ENCODE measurements around the gene DEDD.

Gene DEDD

GRCh38 chr1:161089938-161090337 lies 42.5 kb downstream of the DEDD start:
- TF ChIP-seq, protein P1, sequence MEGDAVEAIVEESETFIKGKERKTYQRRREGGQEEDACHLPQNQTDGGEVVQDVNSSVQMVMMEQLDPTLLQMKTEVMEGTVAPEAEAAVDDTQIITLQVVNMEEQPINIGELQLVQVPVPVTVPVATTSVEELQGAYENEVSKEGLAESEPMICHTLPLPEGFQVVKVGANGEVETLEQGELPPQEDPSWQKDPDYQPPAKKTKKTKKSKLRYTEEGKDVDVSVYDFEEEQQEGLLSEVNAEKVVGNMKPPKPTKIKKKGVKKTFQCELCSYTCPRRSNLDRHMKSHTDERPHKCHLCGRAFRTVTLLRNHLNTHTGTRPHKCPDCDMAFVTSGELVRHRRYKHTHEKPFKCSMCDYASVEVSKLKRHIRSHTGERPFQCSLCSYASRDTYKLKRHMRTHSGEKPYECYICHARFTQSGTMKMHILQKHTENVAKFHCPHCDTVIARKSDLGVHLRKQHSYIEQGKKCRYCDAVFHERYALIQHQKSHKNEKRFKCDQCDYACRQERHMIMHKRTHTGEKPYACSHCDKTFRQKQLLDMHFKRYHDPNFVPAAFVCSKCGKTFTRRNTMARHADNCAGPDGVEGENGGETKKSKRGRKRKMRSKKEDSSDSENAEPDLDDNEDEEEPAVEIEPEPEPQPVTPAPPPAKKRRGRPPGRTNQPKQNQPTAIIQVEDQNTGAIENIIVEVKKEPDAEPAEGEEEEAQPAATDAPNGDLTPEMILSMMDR (IDR thresholded peaks at IDR 0.05; ENCODE audit: low read depth, low read length, missing control alignments), result no peak
- DNase-seq (ENCODE audit: extremely low read depth, low read depth), result no peak

DNA sequence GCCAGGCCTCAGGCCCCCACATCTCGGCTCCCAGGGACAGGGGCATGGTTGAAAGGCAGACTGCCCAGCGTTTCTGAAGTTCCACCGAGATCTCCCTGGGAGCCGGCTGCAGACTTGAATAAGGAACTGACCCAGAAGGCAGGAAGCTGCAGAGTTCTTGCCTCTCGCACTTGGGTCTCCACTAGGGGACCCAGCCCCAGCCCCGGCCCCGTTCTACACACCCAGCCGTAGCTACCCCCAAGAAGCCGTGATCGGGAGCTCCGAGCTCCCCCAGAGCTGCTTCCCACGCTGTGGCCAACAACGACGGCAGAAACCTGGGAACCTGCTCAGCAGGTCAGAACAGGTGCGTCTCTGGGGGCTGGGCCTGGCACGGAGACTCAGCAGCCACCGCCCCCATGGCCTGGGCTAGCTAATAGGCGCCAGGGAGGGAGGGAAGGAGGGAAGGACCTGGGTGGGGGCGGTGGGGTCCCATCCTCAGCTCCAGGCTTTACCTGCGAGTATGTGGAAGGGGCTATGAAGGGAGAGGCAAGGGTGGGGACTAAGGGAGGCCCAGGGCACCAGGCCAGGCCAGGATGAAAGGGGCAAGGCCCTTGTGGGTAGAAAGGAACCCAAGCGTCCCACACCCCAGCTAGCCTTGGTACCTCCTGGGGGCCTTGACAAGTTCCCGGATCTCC lies 43.1 kb downstream of the DEDD start, which contains the start of gene NECTIN4:
TSS of gene NECTIN4 (minus strand) at position 308 of the 674 bp plus-strand sequence. CDS start at position 46, 262 bp downstream.
- H3K4me3 ChIP-seq (replicated peaks; ENCODE audit: low read depth, low read length), result no peak within 1 kb of the TSS

More at GRCh38 chr1:161089938-161090337, 42.5 kb downstream of the DEDD start:
- no peak overlapping the region for H3K4me3 ChIP-seq (replicated peaks; ENCODE audit: low read depth, low read length)

GRCh38 chr1:161088587-161089110 lies 43.8 kb downstream of the DEDD start:
- no peak for DNase-seq (ENCODE audit: extremely low read depth, low read depth)
- TF ChIP-seq, protein P1 (IDR thresholded peaks at IDR 0.05; ENCODE audit: low read depth, low read length, missing control alignments), result no peak
- no peak overlapping the region for H3K4me3 ChIP-seq (replicated peaks; ENCODE audit: low read depth, low read length)

More for the DNA sequence above, 43.1 kb downstream of the DEDD start, which contains the start of gene NECTIN4:
- no peak for DNase-seq (ENCODE audit: extremely low read depth, low read depth)
- TF ChIP-seq, protein P1 (IDR thresholded peaks at IDR 0.05; ENCODE audit: low read depth, low read length, missing control alignments), result no peak

- DNase-seq (ENCODE audit: extremely low read depth, low read depth), result no peak
- TF ChIP-seq, protein P1 (IDR thresholded peaks at IDR 0.05; ENCODE audit: low read depth, low read length, missing control alignments), result no peak
- no peak overlapping the region for H3K4me3 ChIP-seq (replicated peaks; ENCODE audit: low read depth, low read length)
Measured at GRCh38 chr1:161086457-161086856, 46.0 kb downstream of the DEDD start.

- no peak for DNase-seq (ENCODE audit: extremely low read depth, low read depth)
- TF ChIP-seq, protein P1 (IDR thresholded peaks at IDR 0.05; ENCODE audit: low read depth, low read length, missing control alignments), result no peak
- no peak overlapping the region for H3K4me3 ChIP-seq (replicated peaks; ENCODE audit: low read depth, low read length)
Measured at GRCh38 chr1:161085165-161085564, 47.3 kb downstream of the DEDD start.

DNA sequence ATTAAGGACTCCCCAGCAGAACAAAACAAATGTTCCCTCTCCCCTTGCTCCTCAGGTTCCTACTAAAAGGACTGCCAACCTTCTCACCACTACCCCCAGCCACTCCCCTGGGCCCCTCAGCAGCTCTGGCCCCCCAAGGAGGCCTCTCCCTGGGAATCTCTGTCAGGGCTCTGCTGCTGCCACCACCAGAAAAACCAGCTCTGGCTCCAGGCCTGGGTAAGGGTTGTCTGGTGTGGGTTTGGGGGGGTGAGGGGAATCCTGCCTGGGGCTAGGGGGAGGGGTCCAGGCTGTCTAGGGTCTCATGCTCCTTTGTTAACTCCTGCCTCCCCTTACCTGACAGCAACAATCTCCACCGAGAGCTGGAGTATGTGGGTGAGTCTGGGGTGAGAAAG lies 47.9 kb downstream of the DEDD start:
- TF ChIP-seq, protein P1 (IDR thresholded peaks at IDR 0.05; ENCODE audit: low read depth, low read length, missing control alignments), result no peak
- no peak for DNase-seq (ENCODE audit: extremely low read depth, low read depth)
- H3K4me3 ChIP-seq (replicated peaks; ENCODE audit: low read depth, low read length), result no peak overlapping the region
